Measurements from ENCODE around the gene DPY19L2. TPM values are rescaled to one million over a fixed set of nuclear protein-coding genes. Genes with fewer than 3 reads are reported as not detected.
"Not testable (repeated sequence)": the region's sequence is repeated elsewhere in the genome, so short reads cannot be mapped to it uniquely, and the experiment has no call there.

Gene DPY19L2
- polyA plus RNA-seq, 4 donors: 21.5 to 78.2 (median 47.3) TPM

GRCh38 chr12:63668800-63669365 is 590 bp upstream of the DPY19L2 start:
- DNase-seq (ENCODE audit: low read depth in 4 of 4, low spot score in 3 of 4): not testable (repeated sequence)

- DNase-seq (ENCODE audit: low read depth in 4 of 4, low spot score in 3 of 4): not testable (repeated sequence)
Measured at GRCh38 chr12:63663005-63663404, 5.3 kb downstream of the DPY19L2 start.

GRCh38 chr12:63658501-63658900 is 9.8 kb downstream of the DPY19L2 start:
- not testable (repeated sequence) for DNase-seq (ENCODE audit: low read depth in 4 of 4, low spot score in 3 of 4)

- not testable (repeated sequence) for DNase-seq (ENCODE audit: low read depth in 4 of 4, low spot score in 3 of 4)
Measured at GRCh38 chr12:63656407-63656806, 11.9 kb downstream of the DPY19L2 start.

GRCh38 chr12:63655543-63656257 is 12.6 kb downstream of the DPY19L2 start:
- DNase-seq (ENCODE audit: low read depth in 4 of 4, low spot score in 3 of 4): not testable (repeated sequence)

- not testable (repeated sequence) for DNase-seq (ENCODE audit: low read depth in 4 of 4, low spot score in 3 of 4)
Measured at GRCh38 chr12:63654481-63654880, 13.8 kb downstream of the DPY19L2 start.

- not testable (repeated sequence) for DNase-seq (ENCODE audit: low read depth in 4 of 4, low spot score in 3 of 4)
Measured at GRCh38 chr12:63649517-63649916, 18.8 kb downstream of the DPY19L2 start.

- not testable (repeated sequence) for DNase-seq (ENCODE audit: low read depth in 4 of 4, low spot score in 3 of 4)
Measured at GRCh38 chr12:63643381-63644140, 24.7 kb downstream of the DPY19L2 start.

GRCh38 chr12:63624258-63624657 is 44.0 kb downstream of the DPY19L2 start:
- DNase-seq (ENCODE audit: low read depth in 4 of 4, low spot score in 3 of 4): not testable (repeated sequence)

- not testable (repeated sequence) for DNase-seq (ENCODE audit: low read depth in 4 of 4, low spot score in 3 of 4)
Measured at GRCh38 chr12:63615544-63615943, 52.7 kb downstream of the DPY19L2 start.

GRCh38 chr12:63611285-63611684 is 57.0 kb downstream of the DPY19L2 start:
- DNase-seq (ENCODE audit: low read depth in 4 of 4, low spot score in 3 of 4): not testable (repeated sequence)

- DNase-seq (ENCODE audit: low read depth in 4 of 4, low spot score in 3 of 4): not testable (repeated sequence)
Measured at GRCh38 chr12:63609281-63609680, 59.0 kb downstream of the DPY19L2 start.

- DNase-seq (ENCODE audit: low read depth in 4 of 4, low spot score in 3 of 4): not testable (repeated sequence)
Measured at GRCh38 chr12:63604985-63605384, 63.3 kb downstream of the DPY19L2 start.

GRCh38 chr12:63594828-63595227 is 73.5 kb downstream of the DPY19L2 start:
- not testable (repeated sequence) for DNase-seq (ENCODE audit: low read depth in 4 of 4, low spot score in 3 of 4)

- DNase-seq (ENCODE audit: low read depth in 4 of 4, low spot score in 3 of 4): not testable (repeated sequence)
Measured at GRCh38 chr12:63584426-63584825, 83.9 kb downstream of the DPY19L2 start.

GRCh38 chr12:63583289-63583688 is 85.0 kb downstream of the DPY19L2 start:
- DNase-seq (ENCODE audit: low read depth in 4 of 4, low spot score in 3 of 4): not testable (repeated sequence)

- DNase-seq (ENCODE audit: low read depth in 4 of 4, low spot score in 3 of 4): not testable (repeated sequence)
Measured at GRCh38 chr12:63577631-63578030, 90.7 kb downstream of the DPY19L2 start.

- DNase-seq (ENCODE audit: low read depth in 4 of 4, low spot score in 3 of 4): not testable (repeated sequence)
Measured at GRCh38 chr12:63572038-63572437, 96.3 kb downstream of the DPY19L2 start.

- not testable (repeated sequence) for DNase-seq (ENCODE audit: low read depth in 4 of 4, low spot score in 3 of 4)
Measured at GRCh38 chr12:63558445-63558844, 109.8 kb downstream of the DPY19L2 start.

- not testable (repeated sequence) for DNase-seq (ENCODE audit: low read depth in 4 of 4, low spot score in 3 of 4)
Measured at GRCh38 chr12:63551397-63551796, 116.9 kb downstream of the DPY19L2 start.

- not testable (repeated sequence) for DNase-seq (ENCODE audit: low read depth in 4 of 4, low spot score in 3 of 4)
Measured at GRCh38 chr12:63549034-63549433, 119.3 kb downstream of the DPY19L2 start.
